Astrocyte of the spinal cord (primary cell): ENCODE data around the gene NOM1.

Experiments used
- DNase-seq: peaks from one replicate; pipeline ENCODE4 v3.0.0; 2011; ENCODE audit warnings: low read depth, low spot score
- H3K4me3 ChIP-seq: 2 replicates; pipeline ENCODE4 v1.5.1; 2011; ENCODE audit warnings: low read depth, mild to moderate bottlenecking, low read length, moderate library complexity
- CTCF ChIP-seq: IDR thresholded peaks from 2 replicates; pipeline ENCODE4 v1.5.1; 2012; ENCODE audit warnings: low read depth, mild to moderate bottlenecking, low read length, inconsistent platforms
- in situ Hi-C: cut with HindIII; loops from 2 replicates; pipeline ENCODE4 v1.10.0; 2017; ENCODE audit warnings: low sequenced_read_pairs

NOM1 gene

GRCh38 chr7:157018997-157019608 is 69.6 kb downstream of the NOM1 start:
- no peak overlapping the region for H3K4me3 ChIP-seq
- DNase-seq, result no peak
- in situ Hi-C loops, result no loop called here
- TF ChIP-seq CTCF, result no peak

GRCh38 chr7:157019718-157020451 is 70.4 kb downstream of the NOM1 start:
- DNase-seq, result no peak
- no peak for TF ChIP-seq CTCF
- no peak overlapping the region for H3K4me3 ChIP-seq
- in situ Hi-C loops, result no loop called here

GRCh38 chr7:157020514-157021070 is 71.1 kb downstream of the NOM1 start:
- no peak for TF ChIP-seq CTCF
- in situ Hi-C loops, result no loop called here
- DNase-seq, result no peak
- no peak overlapping the region for H3K4me3 ChIP-seq

GRCh38 chr7:157021071-157021870 is 71.8 kb downstream of the NOM1 start:
- no peak overlapping the region for H3K4me3 ChIP-seq
- no peak for TF ChIP-seq CTCF
- in situ Hi-C loops, result no loop called here
- DNase-seq, result no peak

GRCh38 chr7:157021871-157022680 is 72.6 kb downstream of the NOM1 start:
- no peak for TF ChIP-seq CTCF
- DNase-seq, result no peak
- in situ Hi-C loops, result no loop called here
- no peak overlapping the region for H3K4me3 ChIP-seq
